C4-2B (cell line): ENCODE results near the gene ROR2.

Experiments used
- ZFX ChIP-seq: fragments of 450-650 bp; IDR thresholded peaks from 2 replicates; pipeline ENCODE4 v1.6.1; 2017
- TF ChIP-seq, protein P1 (sequence below): fragments of 450-650 bp; conservative IDR thresholded peaks from 2 replicates; pipeline ENCODE4 v1.5.1; 2017; ENCODE audit warnings: mild to moderate bottlenecking

DNA sequence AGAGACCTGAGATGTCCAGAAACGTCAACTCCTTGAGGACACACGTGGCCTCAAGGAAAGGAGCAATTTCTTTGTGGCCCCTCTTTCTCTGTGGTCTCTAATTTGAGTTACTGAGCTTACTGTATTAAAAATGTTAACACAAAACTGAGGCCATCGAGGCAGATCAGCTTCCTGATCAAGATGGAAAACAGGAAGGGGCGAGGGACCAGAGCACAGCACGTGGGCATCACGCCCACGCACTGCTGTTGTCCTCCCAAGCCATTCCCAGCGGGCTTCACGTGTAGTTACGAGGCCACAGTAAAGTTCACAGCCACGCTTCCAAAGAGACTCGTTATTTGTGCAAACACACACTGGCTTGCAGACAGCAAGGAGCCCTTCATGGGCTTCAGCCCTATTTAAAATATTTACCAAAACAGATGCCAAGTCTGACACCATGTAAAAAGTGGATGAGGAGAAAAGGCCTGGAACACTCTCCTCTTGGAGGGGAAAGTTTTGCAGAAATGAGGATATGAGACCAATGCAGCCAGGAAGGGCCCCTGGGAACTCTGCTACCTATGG, 149.5 kb downstream of the ROR2 start:
- TF ChIP-seq, protein P1, sequence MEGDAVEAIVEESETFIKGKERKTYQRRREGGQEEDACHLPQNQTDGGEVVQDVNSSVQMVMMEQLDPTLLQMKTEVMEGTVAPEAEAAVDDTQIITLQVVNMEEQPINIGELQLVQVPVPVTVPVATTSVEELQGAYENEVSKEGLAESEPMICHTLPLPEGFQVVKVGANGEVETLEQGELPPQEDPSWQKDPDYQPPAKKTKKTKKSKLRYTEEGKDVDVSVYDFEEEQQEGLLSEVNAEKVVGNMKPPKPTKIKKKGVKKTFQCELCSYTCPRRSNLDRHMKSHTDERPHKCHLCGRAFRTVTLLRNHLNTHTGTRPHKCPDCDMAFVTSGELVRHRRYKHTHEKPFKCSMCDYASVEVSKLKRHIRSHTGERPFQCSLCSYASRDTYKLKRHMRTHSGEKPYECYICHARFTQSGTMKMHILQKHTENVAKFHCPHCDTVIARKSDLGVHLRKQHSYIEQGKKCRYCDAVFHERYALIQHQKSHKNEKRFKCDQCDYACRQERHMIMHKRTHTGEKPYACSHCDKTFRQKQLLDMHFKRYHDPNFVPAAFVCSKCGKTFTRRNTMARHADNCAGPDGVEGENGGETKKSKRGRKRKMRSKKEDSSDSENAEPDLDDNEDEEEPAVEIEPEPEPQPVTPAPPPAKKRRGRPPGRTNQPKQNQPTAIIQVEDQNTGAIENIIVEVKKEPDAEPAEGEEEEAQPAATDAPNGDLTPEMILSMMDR = no peak
- TF ChIP-seq ZFX = no peak
